ENCODE results near the gene EDAR.
A peak's percentile ranks its signal among the peaks of the same experiment; 100 is the strongest.

EDAR gene

GRCh38 chr2:109000738-109001137 is 11.7 kb upstream of the EDAR start:
- no peak for DNase-seq

DNA sequence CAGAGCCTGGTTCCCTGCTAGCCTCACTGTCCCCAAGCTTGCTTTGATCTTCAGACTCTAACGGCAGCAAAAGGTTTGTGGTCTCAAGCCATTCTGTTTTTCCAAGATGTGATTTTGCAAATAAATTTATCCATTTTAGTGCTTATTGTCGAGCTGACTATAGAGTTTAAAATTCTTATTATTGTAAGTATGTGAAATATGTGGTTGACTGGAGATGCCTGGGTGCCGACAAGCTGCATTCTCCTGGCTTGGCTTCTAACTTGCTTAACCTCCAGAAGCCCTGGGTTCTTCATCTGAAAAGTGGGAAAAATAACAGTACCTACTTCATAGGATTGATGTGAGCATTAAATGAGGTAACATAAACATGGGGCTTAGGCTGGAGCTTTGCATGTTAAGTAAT is 9.9 kb upstream of the EDAR start:
- no peak for DNase-seq

- no peak for DNase-seq
These were observed 5.2 kb upstream of the EDAR start for GRCh38 chr2:108994178-108994577.

GRCh38 chr2:108993095-108993937 is 4.3 kb upstream of the EDAR start:
- DNase-seq, result no peak

GRCh38 chr2:108988076-108988795 is 784 bp downstream of the EDAR start:
- DNase-seq, result no peak

- no peak for DNase-seq
These were observed 2.0 kb downstream of the EDAR start for GRCh38 chr2:108986916-108987510.

DNA sequence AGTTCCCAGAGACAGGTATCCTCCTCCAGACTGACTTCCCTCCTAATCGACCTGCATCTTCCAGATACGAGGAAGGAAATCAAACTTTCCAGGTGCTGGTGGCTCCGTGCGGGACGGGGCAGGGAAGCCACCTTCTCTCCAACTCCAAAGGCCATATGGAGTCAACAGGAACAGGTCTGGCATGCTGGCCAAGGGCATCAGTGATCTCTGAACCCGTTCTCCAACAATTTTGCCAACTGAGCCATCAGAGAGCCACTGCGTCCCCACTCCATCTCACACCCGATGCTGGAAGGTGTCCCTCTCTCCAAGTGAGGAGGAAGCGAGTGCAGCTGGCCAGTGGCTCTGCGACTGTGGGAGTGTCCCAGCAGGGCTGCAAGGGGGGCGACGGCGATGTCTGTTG is 5.4 kb downstream of the EDAR start:
- no peak for DNase-seq

DNA sequence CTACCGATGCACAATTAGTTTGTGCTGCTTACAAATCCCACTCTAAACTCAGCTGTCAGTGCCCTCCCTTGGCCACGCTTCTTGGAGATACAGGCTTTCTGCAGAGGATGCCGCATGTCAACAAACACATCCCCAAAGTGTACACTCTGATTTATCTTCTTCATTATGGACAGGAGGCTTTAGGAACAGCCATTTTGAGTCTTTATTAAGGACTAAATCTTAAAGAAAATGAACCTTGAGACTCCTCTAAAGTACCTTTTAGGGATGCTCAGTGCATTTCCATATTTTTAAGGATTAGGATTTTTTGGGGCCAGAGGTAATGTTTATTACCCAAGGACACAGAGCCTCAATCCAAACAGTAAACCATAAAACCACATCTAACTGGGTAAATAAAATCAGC is 6.0 kb downstream of the EDAR start:
- no peak for DNase-seq

- no peak for DNase-seq
These were observed 6.8 kb downstream of the EDAR start for GRCh38 chr2:108982259-108982679.

DNA sequence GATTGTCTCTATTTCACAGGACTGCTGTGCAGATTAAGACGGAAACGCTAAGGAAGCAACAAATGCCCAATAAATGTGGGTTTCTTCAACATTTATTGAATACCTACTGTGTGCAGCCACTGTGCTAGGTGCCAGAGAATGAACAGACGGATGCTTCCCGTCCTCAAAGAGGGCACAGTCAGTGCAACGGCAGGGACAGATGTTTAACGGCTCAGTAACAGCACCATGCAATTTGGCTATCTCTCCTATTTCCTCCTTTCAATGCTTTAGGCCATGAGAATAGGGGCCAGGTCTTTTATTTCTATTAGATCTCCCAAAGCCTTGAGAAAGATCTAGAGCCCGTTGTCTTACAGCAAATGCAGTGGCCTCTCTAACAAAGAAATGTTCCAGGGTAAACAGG is 7.2 kb downstream of the EDAR start:
- no peak for DNase-seq

- DNase-seq, result no peak
These were observed 8.9 kb downstream of the EDAR start for GRCh38 chr2:108980076-108980475.

DNA sequence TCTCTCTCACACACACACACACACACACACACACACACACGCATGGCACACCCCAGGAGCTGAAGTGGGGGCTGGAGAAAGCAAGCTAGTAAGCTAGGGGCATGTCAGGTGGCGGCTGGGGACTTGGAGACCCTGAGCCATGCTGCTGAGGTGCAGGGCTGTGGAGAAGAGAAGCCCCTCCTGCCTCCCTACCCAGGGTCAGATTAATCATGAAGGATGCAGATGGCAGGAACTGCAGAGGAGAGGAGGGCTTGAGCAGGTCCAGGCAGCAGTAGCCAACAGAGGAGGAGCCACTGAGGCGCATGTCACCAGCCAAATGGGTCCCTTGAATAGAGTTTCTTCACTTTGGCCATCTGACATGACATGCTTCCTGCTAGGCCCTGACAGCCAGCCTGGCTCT is 9.6 kb downstream of the EDAR start:
- DNase-seq, result no peak

DNA sequence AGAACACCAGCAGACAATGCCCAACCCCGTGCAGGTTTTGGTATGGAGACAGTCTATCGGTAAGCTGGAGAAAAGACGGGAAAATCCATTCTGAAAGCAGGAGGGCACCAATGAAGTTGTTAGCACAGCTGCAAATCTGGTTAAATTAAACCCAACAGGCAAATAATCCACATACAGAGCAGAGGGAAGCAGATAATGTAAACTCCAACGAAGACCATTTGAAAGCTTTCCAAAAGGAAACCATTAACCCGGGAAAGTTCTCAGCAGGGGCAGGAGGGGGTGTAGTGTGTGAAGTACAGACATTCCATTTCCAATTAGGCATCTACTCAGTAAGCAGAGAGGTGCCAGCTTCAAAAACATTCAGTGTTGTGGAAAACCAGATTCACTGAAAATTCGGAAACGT is 10.3 kb downstream of the EDAR start:
- DNase-seq, result peak; percentile 53

DNA sequence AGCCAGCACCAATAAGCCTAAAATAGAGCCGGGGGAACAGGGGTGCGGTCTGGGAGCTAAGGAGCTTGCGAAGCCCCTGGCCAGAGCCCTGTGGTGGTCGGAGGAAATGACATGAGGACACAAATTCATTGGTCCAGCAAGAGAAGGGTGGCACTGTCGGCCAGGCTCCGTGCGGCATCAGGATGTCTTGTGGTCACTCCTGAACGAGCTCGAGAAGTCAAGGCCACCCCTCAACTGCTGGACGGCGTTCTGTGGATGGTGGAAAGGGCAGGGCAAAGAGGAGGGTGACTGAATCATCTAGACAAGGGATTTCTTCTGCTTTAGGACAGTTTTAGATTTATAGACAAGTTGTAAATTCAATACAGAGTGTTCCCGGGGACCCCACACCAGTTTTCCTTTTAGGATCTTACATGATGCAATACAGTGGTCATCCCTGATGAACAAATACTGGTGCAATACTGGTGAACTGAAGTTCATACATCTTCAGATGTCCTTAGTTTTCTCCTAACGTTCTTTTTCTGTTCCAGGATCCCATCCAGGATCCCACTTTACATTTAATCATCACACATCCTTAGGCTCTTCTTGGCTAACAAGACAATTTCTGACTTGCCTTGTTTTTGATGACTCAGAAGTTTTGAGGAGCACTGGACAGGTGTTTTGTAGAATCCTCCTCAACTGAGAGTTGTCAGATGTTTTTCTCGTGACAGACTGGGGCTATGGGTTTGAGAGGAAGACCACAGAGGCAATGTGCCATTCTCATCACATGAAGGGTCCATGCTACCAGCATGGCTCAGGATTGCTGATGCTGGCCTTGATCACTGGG is 13.2 kb downstream of the EDAR start:
- no peak for DNase-seq

DNA sequence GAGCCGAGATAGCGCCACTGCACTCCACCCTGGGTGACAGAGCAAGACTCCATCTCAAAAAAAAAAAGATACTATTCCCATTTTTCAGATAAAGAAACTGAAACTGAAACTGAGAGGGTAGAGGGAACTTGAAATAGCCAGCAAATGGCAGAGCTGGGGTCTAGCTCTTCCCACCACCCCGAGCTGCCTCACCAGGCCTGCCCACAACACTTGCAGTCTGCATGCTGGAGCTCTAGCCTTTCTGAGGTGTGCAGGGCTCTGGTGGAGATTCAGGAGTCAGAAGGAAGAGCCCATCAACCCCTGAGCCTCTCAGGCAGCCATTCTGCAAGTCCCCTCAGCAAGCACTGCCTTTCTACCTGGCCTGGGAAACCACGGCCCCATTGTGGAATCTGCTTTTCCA is 14.3 kb downstream of the EDAR start:
- no peak for DNase-seq

GRCh38 chr2:108972663-108973062 is 16.4 kb downstream of the EDAR start:
- DNase-seq, result no peak

DNA sequence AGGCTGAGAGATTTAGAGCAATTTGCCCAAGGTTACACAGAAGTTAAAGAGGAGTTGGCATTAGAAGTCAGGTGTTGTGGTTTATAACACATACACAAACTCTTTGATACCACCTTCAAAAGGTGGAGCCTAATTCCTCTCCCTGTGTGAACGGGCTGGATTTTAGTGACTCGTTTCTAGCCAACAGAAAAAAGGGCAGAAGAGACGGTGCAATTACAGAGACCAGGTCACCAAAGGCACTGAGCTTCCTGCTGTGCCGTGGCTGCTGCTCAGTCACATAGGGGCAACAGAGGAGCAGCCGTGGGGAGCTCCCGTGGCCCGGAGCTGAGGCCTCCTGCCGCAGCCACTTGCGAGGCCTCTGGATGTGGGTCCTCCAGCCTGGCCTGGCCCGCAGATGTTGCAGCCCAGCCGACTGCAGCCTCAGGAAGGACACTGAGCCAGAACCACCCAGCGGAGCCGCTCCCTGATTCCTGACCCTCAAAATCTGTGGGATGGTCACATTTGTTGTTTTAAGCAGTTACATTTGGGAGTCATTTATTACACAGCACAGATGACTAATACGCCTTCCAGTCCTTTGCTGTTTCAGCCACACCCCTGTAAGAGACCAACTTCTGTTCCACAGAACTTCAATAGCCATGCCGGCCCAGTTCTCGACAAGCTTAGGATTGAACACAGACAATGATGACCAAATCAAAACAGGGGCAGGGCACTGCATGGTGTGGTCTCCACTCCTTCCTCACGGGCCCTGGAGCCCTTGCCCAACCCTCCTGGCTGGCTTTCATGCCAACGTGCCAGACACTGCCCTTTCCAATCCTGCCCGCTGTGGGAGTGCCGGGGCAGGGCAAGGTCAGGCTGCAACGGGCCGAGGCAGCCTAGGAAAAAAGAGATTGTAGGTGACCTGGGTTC is 17.1 kb downstream of the EDAR start:
- no peak for DNase-seq

DNA sequence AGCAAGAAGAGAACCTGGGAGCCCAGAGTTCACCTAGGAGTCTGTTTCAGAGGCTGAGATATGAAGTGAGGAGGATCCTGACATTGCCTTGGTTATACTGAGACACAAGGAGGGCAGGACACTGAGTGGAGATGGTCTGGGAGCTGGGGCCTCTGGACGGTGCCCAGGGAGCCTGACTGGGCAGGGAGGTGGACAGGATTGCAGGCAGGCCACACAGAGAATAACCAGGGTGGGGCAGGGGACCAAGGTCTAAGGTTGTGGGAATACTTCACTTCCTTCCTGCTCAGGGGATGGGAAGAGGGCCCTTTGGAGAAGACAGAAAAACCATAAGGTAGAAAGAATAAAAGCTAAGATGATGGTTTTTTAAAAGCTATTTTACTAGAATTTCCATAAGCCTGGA is 18.7 kb downstream of the EDAR start:
- no peak for DNase-seq

- no peak for DNase-seq
These were observed 19.2 kb downstream of the EDAR start for GRCh38 chr2:108969856-108970255.

DNA sequence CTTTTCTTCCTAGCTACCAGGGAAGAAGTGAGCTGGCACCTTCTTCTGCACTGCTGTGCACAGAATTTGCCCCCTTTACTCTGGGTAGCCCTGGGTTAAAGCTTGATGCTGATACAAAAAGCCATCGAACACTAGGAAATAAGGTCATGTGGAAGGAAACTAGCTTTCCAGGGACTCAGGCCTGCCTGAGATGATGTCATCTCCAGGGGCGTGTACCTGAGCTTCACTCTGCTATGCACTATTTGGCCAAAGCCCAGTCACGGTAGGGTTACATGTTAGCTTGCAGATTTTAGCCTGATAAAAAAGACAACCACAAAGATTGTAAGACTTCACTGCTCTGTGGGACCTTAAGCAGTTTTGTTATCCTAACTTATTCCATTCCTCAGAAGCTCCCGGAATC is 20.4 kb downstream of the EDAR start:
- DNase-seq, result peak; percentile 22

DNA sequence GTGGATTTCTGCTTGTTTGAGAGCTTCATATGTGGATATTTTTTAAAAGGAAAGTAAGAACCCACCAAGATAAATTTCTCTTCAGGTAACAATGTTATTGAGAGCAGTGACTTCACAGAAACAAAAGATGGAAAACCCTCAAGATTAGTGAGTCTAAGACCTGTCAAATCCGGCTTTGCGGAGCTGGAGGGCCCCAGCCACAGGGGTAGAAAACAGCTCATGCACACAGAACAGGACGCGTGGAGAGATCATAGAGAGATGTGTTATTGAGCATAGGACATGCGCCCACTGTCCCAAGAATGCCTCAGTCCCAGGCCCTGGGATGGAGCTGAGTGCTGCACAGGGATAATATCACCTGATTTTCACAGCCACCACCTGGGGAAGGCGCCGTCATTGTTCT is 21.3 kb downstream of the EDAR start:
- DNase-seq, result no peak

Measured in eye (tissue), 1 donor.